Measurements from ENCODE around the gene TNFRSF12A.
"Not testable (repeated sequence)": the region's sequence is repeated elsewhere in the genome, so short reads cannot be mapped to it uniquely, and the experiment has no call there.

The TNFRSF12A gene

DNA sequence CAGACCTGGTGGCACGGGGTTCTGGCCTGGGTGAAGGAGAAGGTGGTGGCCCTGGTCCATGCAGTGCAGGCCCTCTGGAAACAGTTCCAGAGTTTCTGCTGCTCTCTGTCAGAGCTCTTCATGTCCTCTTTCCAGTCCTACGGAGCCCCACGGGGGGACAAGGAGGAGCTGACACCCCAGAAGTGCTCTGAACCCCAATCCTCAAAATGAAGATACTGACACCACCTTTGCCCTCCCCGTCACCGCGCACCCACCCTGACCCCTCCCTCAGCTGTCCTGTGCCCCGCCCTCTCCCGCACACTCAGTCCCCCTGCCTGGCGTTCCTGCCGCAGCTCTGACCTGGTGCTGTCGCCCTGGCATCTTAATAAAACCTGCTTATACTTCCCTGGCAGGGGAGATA lies 49.0 kb downstream of the TNFRSF12A start:
- not testable (repeated sequence) for DNase-seq

DNA sequence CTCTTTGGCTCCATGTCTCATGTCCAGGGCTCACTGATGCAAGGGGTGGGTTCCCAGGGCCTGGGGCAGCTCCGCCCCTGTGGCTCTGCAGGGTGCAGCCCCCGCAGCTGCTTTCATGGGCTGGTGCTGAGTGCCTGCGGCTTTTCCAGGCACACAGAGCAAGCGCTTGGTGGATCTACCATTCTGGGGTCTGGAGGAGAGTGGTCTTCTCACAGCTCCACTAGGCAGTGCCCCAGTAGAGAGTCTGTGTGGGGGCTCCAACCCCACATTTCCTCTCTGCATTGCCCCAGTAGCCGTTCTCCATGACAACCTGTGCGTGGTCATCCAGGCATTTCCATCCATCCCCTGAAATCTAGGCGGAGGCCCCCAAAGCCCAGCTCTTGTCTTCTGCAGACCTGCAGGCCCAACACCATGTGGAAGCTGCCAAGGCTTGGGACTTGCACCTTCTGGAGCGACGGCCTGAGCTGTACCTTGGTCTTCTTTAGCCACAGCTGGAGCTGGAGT lies 50.5 kb downstream of the TNFRSF12A start:
- DNase-seq, result no peak

DNA sequence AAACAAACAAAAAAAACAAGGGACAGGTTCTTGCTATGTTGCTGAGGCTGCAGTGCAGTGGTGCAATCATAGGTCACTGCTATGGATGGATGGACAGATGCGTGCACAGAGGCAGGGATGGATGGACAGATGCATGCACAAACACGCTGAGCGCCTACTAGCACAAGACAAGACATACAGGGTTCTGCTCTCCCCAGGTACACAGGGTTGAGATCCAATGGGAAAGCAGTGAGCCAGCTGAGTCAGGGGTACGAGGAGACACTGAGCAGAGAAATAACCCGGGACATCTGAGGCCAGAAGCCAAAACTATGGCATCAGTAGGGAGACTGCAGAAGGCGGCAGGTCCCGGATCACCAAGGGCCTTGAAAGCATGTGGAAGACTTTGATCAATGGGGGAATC lies 51.5 kb downstream of the TNFRSF12A start:
- no peak for DNase-seq

All from fibroblast of upper back skin (primary cell).